ENCODE data around the gene CYP4A11. TPM values are rescaled to one million over a fixed set of nuclear protein-coding genes. Genes with fewer than 3 reads are reported as not detected.
"Not testable (repeated sequence)": the region's sequence is repeated elsewhere in the genome, so short reads cannot be mapped to it uniquely, and the experiment has no call there.

The CYP4A11 gene
- total and polyA plus RNA-seq, 4 donors, result 0.06 to 0.10 TPM; not detected in 2

DNA sequence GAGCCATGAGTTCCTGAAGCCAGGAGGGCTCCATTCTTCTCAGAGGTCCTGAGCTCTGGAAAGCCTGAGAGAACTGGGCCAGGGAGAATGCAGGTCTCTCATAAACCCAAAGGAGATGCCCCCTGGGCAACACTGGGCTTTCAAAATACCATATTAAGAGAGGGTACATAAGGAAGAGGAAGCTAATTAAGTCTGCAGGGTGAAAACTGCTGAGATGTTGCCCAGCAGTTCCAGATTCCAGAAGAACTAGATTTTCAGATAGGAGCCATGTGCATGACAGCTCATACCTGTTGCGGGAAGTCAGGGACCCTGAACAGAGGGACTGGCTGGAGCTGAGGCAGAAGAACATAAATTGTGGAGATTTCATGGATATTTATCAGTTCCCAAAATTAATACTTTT, 40.9 kb downstream of the CYP4A11 start:
- Histone ChIP-seq H3K9ac (ENCODE audit: insufficient read depth in 1 of 2, low read length in 2 of 2) (no peak overlapping the region), H3K36me3 (ENCODE audit: control insufficient read depth in 4 of 4, insufficient read depth in 4 of 4, low read length in 4 of 4) (no peaks in the 10 kb centered on the region), H3K27me3 (ENCODE audit: control insufficient read depth in 3 of 3, insufficient read depth in 3 of 3, low read length in 2 of 3) (no peaks in the 10 kb centered on the region), H3K27ac (ENCODE audit: low read depth in 1 of 2, low read length in 1 of 2) (no peak overlapping the region), H3K4me3 (no peak overlapping the region), H3K9me3 (ENCODE audit: control insufficient read depth in 4 of 4, insufficient read depth in 3 of 4, low read length in 3 of 4) (no peaks in the 10 kb centered on the region), H3K4me1 (ENCODE audit: control insufficient read depth in 5 of 5, insufficient read depth in 5 of 5, low read length in 5 of 5) (peaks cover 0 to 5% (median 0%) of the 10 kb centered on the region in 5 donors)
- ATAC-seq (ENCODE audit: insufficient read depth, low FRiP score) (no peak), DNase-seq (no peak)
- WGBS, 2 donors, result 89 to 96% methylated on average over 1 of the region's 1 CpG
- TF ChIP-seq, protein P1, sequence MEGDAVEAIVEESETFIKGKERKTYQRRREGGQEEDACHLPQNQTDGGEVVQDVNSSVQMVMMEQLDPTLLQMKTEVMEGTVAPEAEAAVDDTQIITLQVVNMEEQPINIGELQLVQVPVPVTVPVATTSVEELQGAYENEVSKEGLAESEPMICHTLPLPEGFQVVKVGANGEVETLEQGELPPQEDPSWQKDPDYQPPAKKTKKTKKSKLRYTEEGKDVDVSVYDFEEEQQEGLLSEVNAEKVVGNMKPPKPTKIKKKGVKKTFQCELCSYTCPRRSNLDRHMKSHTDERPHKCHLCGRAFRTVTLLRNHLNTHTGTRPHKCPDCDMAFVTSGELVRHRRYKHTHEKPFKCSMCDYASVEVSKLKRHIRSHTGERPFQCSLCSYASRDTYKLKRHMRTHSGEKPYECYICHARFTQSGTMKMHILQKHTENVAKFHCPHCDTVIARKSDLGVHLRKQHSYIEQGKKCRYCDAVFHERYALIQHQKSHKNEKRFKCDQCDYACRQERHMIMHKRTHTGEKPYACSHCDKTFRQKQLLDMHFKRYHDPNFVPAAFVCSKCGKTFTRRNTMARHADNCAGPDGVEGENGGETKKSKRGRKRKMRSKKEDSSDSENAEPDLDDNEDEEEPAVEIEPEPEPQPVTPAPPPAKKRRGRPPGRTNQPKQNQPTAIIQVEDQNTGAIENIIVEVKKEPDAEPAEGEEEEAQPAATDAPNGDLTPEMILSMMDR (IDR thresholded peaks at IDR 0.05; ENCODE audit: control extremely low read depth, extremely low read depth), result no peak

DNA sequence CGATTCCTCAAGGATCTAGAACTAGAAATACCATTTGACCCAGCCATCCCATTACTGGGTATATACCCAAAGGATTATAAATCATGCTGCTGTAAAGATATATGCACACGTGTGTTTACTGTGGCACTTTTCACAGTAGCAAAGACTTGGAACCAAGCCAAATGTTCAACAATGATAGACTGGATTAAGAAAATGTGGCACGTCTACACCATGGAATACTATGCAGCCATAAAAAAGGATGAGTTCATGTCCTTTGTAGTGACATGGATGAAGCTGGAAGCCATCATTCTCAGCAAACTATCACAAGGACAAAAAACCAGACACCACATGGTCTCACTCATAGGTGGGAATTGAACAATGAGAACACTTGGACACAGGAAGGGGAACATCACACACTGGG, 59.6 kb downstream of the CYP4A11 start:
- H3K27ac ChIP-seq (ENCODE audit: low read depth in 1 of 2, low read length in 1 of 2); H3K9ac ChIP-seq (ENCODE audit: insufficient read depth in 1 of 2, low read length in 2 of 2); H3K9me3 ChIP-seq (ENCODE audit: control insufficient read depth in 4 of 4, insufficient read depth in 3 of 4, low read length in 3 of 4); H3K27me3 ChIP-seq (ENCODE audit: control insufficient read depth in 3 of 3, insufficient read depth in 3 of 3, low read length in 2 of 3); H3K4me3 ChIP-seq; H3K4me1 ChIP-seq (ENCODE audit: control insufficient read depth in 5 of 5, insufficient read depth in 5 of 5, low read length in 5 of 5); ATAC-seq (ENCODE audit: insufficient read depth, low FRiP score); DNase-seq; H3K36me3 ChIP-seq (ENCODE audit: control insufficient read depth in 4 of 4, insufficient read depth in 4 of 4, low read length in 4 of 4): not testable (repeated sequence)
- 87 to 96% methylated on average over 3 of the region's 3 CpGs for WGBS, 2 donors

Small RNA genes lying within 50 kb of the gene (small RNA-seq; reads per million reads assigned to genes)
- not detected for gene CYP4A26P (ENCODE audit: low replicate concordance)

Other genes starting within 250 kb of the CYP4A11 start
- gene EFCAB14, start 222.4 kb downstream of the CYP4A11 start, total RNA-seq, result 100 to 1,000 TPM in 1 of 2 donors, 10 to 100 TPM in 1; 97.7 to 132 TPM
- gene EFCAB14, start 222.4 kb downstream of the CYP4A11 start, polyA plus RNA-seq, result 10 to 100 TPM; 20.8 to 49.0 TPM
- gene CYP4B1, start 142.4 kb downstream of the CYP4A11 start, total RNA-seq, result 100 to 1,000 TPM in 1 of 2 donors, 10 to 100 TPM in 1; 75.7 to 164 TPM
- 100 to 1,000 TPM; 150 to 180 TPM for gene CYP4B1, start 142.4 kb downstream of the CYP4A11 start, polyA plus RNA-seq
- 10 to 100 TPM; 20.4 to 23.5 TPM for gene CYP4X1, start 82.2 kb upstream of the CYP4A11 start, total RNA-seq
- 10 to 100 TPM in 1 of 2 donors, 1 to 10 TPM in 1; 7.2 to 13.0 TPM for gene CYP4X1, start 82.2 kb upstream of the CYP4A11 start, polyA plus RNA-seq
- 1 to 10 TPM; 1.3 TPM for gene CYP4Z1, start 125.8 kb upstream of the CYP4A11 start, total RNA-seq
- 1 to 10 TPM in 1 of 2 donors, under 1 TPM in 1; 0.25 to 1.1 TPM for gene CYP4Z1, start 125.8 kb upstream of the CYP4A11 start, polyA plus RNA-seq
- gene CYP4A22, start 196.0 kb upstream of the CYP4A11 start, total RNA-seq, result under 1 TPM; 0.14 to 0.18 TPM
- gene CYP4A22, start 196.0 kb upstream of the CYP4A11 start, polyA plus RNA-seq, result under 1 TPM; 0.05 to 0.16 TPM
- gene PDZK1IP1, start 248.6 kb upstream of the CYP4A11 start, total RNA-seq, result 10 to 100 TPM; 68.5 to 72.6 TPM
- gene PDZK1IP1, start 248.6 kb upstream of the CYP4A11 start, polyA plus RNA-seq, result 100 to 1,000 TPM in 1 of 2 donors, 10 to 100 TPM in 1; 44.8 to 324 TPM